ENCODE results near the gene IGF2. TPM values are rescaled to one million over a fixed set of nuclear protein-coding genes. Genes with fewer than 3 reads are reported as not detected.

The IGF2 gene
- total RNA-seq, 1 experiment from 2014 or later = 0.35 TPM

DNA sequence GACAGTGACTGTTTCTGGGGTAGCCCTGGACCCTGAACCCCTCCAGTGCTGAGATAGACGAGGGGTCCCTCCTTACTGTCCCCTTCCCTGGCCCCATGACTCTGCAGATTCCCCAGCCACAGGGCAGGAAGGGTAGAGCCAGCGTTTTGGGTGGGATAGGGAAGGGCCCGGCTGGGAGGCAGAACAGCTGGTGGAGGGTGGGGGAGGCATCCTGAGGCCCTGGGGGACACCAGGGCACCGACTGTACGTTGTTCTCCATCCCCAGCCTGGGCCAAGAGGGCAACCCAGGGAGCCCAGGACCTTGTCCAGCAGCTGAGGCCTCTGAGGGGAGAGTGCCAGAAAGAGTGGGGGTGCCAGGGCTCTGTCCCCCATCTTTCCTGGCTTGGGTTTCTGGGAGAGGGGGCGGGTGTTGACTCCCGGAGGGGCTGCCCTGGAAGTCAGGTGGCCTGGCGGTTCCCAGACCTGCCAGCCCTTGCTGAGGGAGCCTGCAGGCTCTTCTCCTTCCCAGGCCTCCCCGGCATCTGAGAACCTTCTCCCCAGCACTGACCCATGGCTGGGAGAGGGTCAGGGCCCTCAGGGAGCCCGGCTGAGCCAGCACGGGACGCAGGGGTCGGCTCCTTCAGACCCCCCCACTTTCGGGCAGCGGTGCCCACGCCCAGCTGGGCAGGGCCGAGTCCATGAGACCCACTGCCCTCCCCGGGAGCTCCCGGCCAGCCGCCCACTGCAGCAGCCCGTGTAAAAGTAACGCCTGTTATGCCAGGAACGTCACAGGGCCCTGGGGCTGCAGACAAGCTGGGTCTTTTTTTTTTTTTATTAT lies 30.3 kb downstream of the IGF2 start:
- no peaks in the 10 kb centered on the region for H3K4me1 Mint-ChIP-seq (ENCODE audit: insufficient read depth, unreplicated experiment)
- no peak overlapping the region for H3K27ac Mint-ChIP-seq (ENCODE audit: low read depth, unreplicated experiment)
- no peak for DNase-seq (ENCODE audit: unreplicated experiment)
- no peak overlapping the region for H3K4me3 Mint-ChIP-seq (ENCODE audit: unreplicated experiment)
- CTCF ChIA-PET = no interaction called here
- H3K9me3 Mint-ChIP-seq (ENCODE audit: unreplicated experiment) = no peaks in the 10 kb centered on the region
- TF ChIP-seq, protein P1, sequence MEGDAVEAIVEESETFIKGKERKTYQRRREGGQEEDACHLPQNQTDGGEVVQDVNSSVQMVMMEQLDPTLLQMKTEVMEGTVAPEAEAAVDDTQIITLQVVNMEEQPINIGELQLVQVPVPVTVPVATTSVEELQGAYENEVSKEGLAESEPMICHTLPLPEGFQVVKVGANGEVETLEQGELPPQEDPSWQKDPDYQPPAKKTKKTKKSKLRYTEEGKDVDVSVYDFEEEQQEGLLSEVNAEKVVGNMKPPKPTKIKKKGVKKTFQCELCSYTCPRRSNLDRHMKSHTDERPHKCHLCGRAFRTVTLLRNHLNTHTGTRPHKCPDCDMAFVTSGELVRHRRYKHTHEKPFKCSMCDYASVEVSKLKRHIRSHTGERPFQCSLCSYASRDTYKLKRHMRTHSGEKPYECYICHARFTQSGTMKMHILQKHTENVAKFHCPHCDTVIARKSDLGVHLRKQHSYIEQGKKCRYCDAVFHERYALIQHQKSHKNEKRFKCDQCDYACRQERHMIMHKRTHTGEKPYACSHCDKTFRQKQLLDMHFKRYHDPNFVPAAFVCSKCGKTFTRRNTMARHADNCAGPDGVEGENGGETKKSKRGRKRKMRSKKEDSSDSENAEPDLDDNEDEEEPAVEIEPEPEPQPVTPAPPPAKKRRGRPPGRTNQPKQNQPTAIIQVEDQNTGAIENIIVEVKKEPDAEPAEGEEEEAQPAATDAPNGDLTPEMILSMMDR (IDR thresholded peaks at IDR 0.05; ENCODE audit: unreplicated experiment) = no peak
- POLR2A ChIA-PET = no interaction called here
- H3K36me3 Mint-ChIP-seq (ENCODE audit: insufficient read depth, unreplicated experiment) = no peaks in the 10 kb centered on the region
- H3K27me3 Mint-ChIP-seq (ENCODE audit: insufficient read depth, unreplicated experiment) = no peaks in the 10 kb centered on the region
- no TSS peak for BruUV-seq (replicated peaks)
- intact Hi-C loops (cut with micrococcal nuclease) = no loop called here

DNA sequence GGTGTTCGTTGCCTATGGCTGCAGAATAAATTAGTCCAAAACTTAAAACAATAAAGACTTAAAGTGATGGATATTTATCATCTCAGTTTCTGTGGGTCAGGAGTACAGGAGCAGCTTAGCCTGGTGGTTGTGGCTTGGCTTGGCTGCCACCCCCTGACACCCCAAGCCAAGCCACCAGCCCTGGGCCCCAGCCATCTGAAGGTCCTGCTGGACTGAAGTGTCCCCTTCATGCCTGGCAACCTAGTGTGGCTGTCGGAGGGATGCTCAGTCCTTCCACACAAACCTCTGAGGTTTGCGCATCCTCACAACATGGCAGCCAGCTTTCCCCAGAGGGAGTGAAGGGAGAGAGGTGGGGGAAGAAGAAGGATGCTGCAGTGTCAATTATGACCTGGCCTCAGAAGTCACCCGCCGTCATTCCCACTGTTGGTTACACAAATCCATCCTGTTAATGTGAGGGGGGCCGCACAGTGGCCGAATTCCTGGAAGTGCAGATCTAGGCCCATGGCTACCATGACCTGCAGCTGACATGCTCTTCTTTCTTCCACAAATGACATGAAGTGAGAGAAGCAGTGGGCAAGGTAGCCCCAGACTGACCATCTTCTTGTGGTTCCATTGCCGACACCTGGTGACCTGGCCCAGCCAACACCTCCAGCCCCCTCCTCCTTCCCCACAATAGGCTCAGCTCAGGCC lies 31.1 kb downstream of the IGF2 start:
- CTCF ChIA-PET = interaction anchor here (0.6 kb wide), 1 partner anchor 50 kb away, joined by 3 read pairs; no protein-coding TSS in a partner anchor
- TF ChIP-seq, protein P1 (IDR thresholded peaks at IDR 0.05; ENCODE audit: unreplicated experiment) = no peak
- no peaks in the 10 kb centered on the region for H3K4me1 Mint-ChIP-seq (ENCODE audit: insufficient read depth, unreplicated experiment)
- H3K4me3 Mint-ChIP-seq (ENCODE audit: unreplicated experiment) = no peak overlapping the region
- POLR2A ChIA-PET = no interaction called here
- no peak overlapping the region for H3K27ac Mint-ChIP-seq (ENCODE audit: low read depth, unreplicated experiment)
- no peaks in the 10 kb centered on the region for H3K36me3 Mint-ChIP-seq (ENCODE audit: insufficient read depth, unreplicated experiment)
- intact Hi-C loops (cut with micrococcal nuclease) = no loop called here
- BruUV-seq (replicated peaks) = no TSS peak
- DNase-seq (ENCODE audit: unreplicated experiment) = no peak
- H3K9me3 Mint-ChIP-seq (ENCODE audit: unreplicated experiment) = no peaks in the 10 kb centered on the region
- H3K27me3 Mint-ChIP-seq (ENCODE audit: insufficient read depth, unreplicated experiment) = no peaks in the 10 kb centered on the region

DNA sequence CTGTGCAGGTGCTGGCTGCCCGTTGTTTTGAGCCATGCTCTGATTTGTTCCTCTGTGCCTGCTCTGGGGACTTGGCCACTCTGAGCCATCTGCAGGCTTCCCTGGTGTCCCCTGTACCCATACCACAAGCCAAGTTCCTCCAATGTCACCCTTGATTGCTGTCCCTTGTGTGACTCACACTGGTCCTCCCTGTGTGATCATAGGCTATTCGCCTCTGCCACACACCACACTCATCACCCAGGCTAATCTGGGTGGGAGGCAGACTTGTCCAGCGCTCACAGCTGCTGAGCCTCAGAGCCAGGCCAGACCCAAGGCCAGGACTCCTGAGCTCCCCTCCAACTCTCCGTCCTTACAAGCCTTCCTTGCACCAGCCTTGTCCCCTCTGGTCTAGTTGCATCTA lies 31.7 kb downstream of the IGF2 start:
- BruUV-seq (replicated peaks) = no TSS peak
- no peaks in the 10 kb centered on the region for H3K36me3 Mint-ChIP-seq (ENCODE audit: insufficient read depth, unreplicated experiment)
- H3K4me1 Mint-ChIP-seq (ENCODE audit: insufficient read depth, unreplicated experiment) = no peaks in the 10 kb centered on the region
- DNase-seq (ENCODE audit: unreplicated experiment) = no peak
- ChIA-PET POLR2A (no interaction called here), CTCF (interaction anchor here (0.6 kb wide), 1 partner anchor 51 kb away, joined by 3 read pairs; no protein-coding TSS in a partner anchor)
- peaks cover 3% of the 10 kb centered on the region for H3K27me3 Mint-ChIP-seq (ENCODE audit: insufficient read depth, unreplicated experiment)
- peaks cover under 1% of the 10 kb centered on the region for H3K9me3 Mint-ChIP-seq (ENCODE audit: unreplicated experiment)
- no peak overlapping the region for H3K4me3 Mint-ChIP-seq (ENCODE audit: unreplicated experiment)
- no peak overlapping the region for H3K27ac Mint-ChIP-seq (ENCODE audit: low read depth, unreplicated experiment)
- intact Hi-C loops (cut with micrococcal nuclease) = no loop called here
- TF ChIP-seq, protein P1 (IDR thresholded peaks at IDR 0.05; ENCODE audit: unreplicated experiment) = no peak

DNA sequence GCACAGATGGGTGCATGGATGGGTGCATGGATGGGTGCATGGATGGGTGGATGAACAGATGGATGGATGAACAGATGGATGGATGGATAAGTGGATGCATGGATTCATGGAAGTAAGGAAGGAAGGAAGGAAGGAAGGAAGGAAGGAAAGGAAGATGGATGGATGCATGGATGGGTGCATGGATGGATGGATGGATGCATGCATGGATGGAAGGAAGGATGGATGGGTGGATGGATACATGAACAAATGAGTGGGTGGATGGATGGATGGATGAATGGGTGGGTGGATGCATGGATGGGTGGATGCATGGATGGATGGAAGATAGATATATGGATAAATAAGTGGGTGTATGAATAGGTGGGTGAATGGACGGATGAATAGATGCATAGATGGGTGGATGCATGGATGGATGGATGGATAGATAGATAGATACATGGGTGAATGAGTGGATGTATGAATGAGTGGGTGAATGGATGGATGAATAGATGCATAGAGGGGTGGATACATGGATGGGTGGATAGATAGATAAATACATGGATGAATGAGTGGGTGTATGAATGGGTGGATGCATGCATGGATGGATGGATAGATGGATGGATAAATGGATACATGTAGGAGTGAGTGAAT lies 32.5 kb downstream of the IGF2 start:
- no peak overlapping the region for H3K27ac Mint-ChIP-seq (ENCODE audit: low read depth, unreplicated experiment)
- BruUV-seq (replicated peaks) = no TSS peak
- H3K9me3 Mint-ChIP-seq (ENCODE audit: unreplicated experiment) = peaks cover 8% of the 10 kb centered on the region
- TF ChIP-seq, protein P1 (IDR thresholded peaks at IDR 0.05; ENCODE audit: unreplicated experiment) = no peak
- H3K4me1 Mint-ChIP-seq (ENCODE audit: insufficient read depth, unreplicated experiment) = no peaks in the 10 kb centered on the region
- intact Hi-C loops (cut with micrococcal nuclease) = no loop called here
- no peak overlapping the region for H3K4me3 Mint-ChIP-seq (ENCODE audit: unreplicated experiment)
- ChIA-PET POLR2A (no interaction called here), CTCF (no interaction called here)
- no peak for DNase-seq (ENCODE audit: unreplicated experiment)
- H3K27me3 Mint-ChIP-seq (ENCODE audit: insufficient read depth, unreplicated experiment) = peaks cover 11% of the 10 kb centered on the region
- no peaks in the 10 kb centered on the region for H3K36me3 Mint-ChIP-seq (ENCODE audit: insufficient read depth, unreplicated experiment)

Measured in MCF 10A (cell line).